Breast epithelium (tissue), 3 donors: ENCODE measurements around the gene MYL4.

ENCODE experiments used
- CTCF ChIP-seq, 3 donors: fragments of 450-650 bp; IDR thresholded peaks; one replicate each; pipeline ENCODE4 v1.5.1; 2016 to 2017; ENCODE audit warnings: antibody characterized with exemption in 3 of 3, mild to moderate bottlenecking in 3 of 3, moderate library complexity in 3 of 3
- POLR2A ChIP-seq: fragments of 450-650 bp; IDR thresholded peaks from one replicate; pipeline ENCODE4 v1.6.1; 2016; ENCODE audit warnings: antibody characterized with exemption, mild to moderate bottlenecking, moderate library complexity

GRCh38 chr17:47238321-47239010 lies 29.3 kb downstream of the MYL4 start:
- TF ChIP-seq CTCF (IDR thresholded peaks at IDR 0.05) (no peak), POLR2A (no peak)
